CD4-positive, alpha-beta T cell treated with Interleukin-1 beta for 1 hour (primary cell): Measurements from ENCODE around the gene TMEM176B.

Experiments
- DNase-seq, 2 donors: peaks; one replicate each; pipeline ENCODE4 v3.0.0-alpha.2; 2020 to 2022

The TMEM176B gene

GRCh38 chr7:150799741-150800580 lies at the start of gene TMEM176B:
TMEM176B (minus strand) TSS chr7:150800364; CDS start chr7:150796569, 3,795 bp downstream.
- DNase-seq, result no peak

- no peak for DNase-seq
Measured at GRCh38 chr7:150849204-150849775, 49.1 kb upstream of the TMEM176B start.

- no peak for DNase-seq
Measured at GRCh38 chr7:150848561-150849115, 48.5 kb upstream of the TMEM176B start.

GRCh38 chr7:150848111-150848510 lies 47.9 kb upstream of the TMEM176B start:
- DNase-seq, result no peak

- DNase-seq, result no peak
Measured at GRCh38 chr7:150847536-150847935, 47.4 kb upstream of the TMEM176B start.

GRCh38 chr7:150846291-150847115 lies 46.3 kb upstream of the TMEM176B start:
- DNase-seq, result no peak

GRCh38 chr7:150845421-150845861 lies 45.3 kb upstream of the TMEM176B start:
- DNase-seq, result no peak

- DNase-seq, result no peak
Measured at GRCh38 chr7:150842716-150843115, 42.6 kb upstream of the TMEM176B start.

- DNase-seq, result no peak
Measured at GRCh38 chr7:150842018-150842417, 41.9 kb upstream of the TMEM176B start.

- DNase-seq, result no peak
Measured at GRCh38 chr7:150838965-150839650, 38.9 kb upstream of the TMEM176B start.

GRCh38 chr7:150835702-150836280 lies 35.6 kb upstream of the TMEM176B start:
- DNase-seq, result no peak

GRCh38 chr7:150835019-150835418 lies 34.9 kb upstream of the TMEM176B start:
- no peak for DNase-seq

GRCh38 chr7:150831851-150832250 lies 31.7 kb upstream of the TMEM176B start:
- DNase-seq, result no peak

GRCh38 chr7:150830937-150831336 lies 30.8 kb upstream of the TMEM176B start:
- DNase-seq, result no peak

- DNase-seq, result no peak
Measured at GRCh38 chr7:150829426-150829825, 29.3 kb upstream of the TMEM176B start.

GRCh38 chr7:150828384-150828783 lies 28.2 kb upstream of the TMEM176B start:
- DNase-seq, result no peak

- DNase-seq, result no peak
Measured at GRCh38 chr7:150826061-150826849, 26.1 kb upstream of the TMEM176B start.

- no peak for DNase-seq
Measured at GRCh38 chr7:150824379-150825177, 24.4 kb upstream of the TMEM176B start.

- no peak for DNase-seq
Measured at GRCh38 chr7:150823484-150824126, 23.4 kb upstream of the TMEM176B start.

GRCh38 chr7:150823043-150823442 lies 22.9 kb upstream of the TMEM176B start:
- no peak for DNase-seq
